A673 (cell line): ENCODE data around the gene C1QTNF8. TPM values are rescaled to one million over a fixed set of nuclear protein-coding genes. Genes with fewer than 3 reads are reported as not detected.
A peak's percentile ranks its signal among the peaks of the same experiment; 100 is the strongest.

ENCODE experiments used
- BruUV-seq: library from RNA; stranded (reverse); fragments of 400-500 nt; replicated peaks from 2 replicates; lab custom pipeline; 2021; lab: Mats Ljungman, UMichigan
- CTCF ChIA-PET: fragments of 300-600 bp; sonication (Branson Sonifier 250); formaldehyde crosslinking; loops from one replicate; lab custom pipeline; 2022; ENCODE audit warnings: antibody characterized with exemption; lab: Charles Lee
- POLR2A ChIA-PET: fragments of 300-600 bp; sonication (Branson Sonifier 250); formaldehyde crosslinking; loops from one replicate; lab custom pipeline; 2022; ENCODE audit warnings: antibody characterized with exemption; ENCODE audit not compliant: low non-redundant PET; lab: Charles Lee
- DNase-seq: peaks from one replicate; pipeline ENCODE4 v3.0.0-alpha.2; 2015; ENCODE audit warnings: low spot score
- H3K27ac ChIP-seq: fragments of 200-600 bp; sonication (generic); 2 replicates; pipeline ENCODE4 v1.5.1; 2016; ENCODE audit warnings: mixed run types, low read depth, mild to moderate bottlenecking, mixed read lengths, antibody characterized with exemption, low read length; ENCODE audit not compliant: poor library complexity, severe bottlenecking
- H3K27me3 ChIP-seq: fragments of 200-600 bp; sonication (generic); replicated peaks from 2 replicates; pipeline ENCODE4 v1.6.1; 2017; ENCODE audit warnings: mixed run types, low read depth, mild to moderate bottlenecking, mixed read lengths, antibody characterized with exemption, low read length; ENCODE audit not compliant: insufficient read depth, poor library complexity
- H3K36me3 ChIP-seq: fragments of 200-600 bp; sonication (generic); 2 replicates; pipeline ENCODE4 v1.6.1; 2016; ENCODE audit warnings: mixed run types, mild to moderate bottlenecking, mixed read lengths, antibody characterized with exemption, low read length; ENCODE audit not compliant: insufficient read depth, poor library complexity, severe bottlenecking
- H3K4me1 ChIP-seq: fragments of 200-600 bp; sonication (generic); 2 replicates; pipeline ENCODE4 v1.6.1; 2017; ENCODE audit warnings: mixed run types, mild to moderate bottlenecking, mixed read lengths, antibody characterized with exemption, low read length; ENCODE audit not compliant: insufficient read depth, poor library complexity, severe bottlenecking
- H3K4me3 ChIP-seq: fragments of 200-600 bp; sonication (generic); 2 replicates; pipeline ENCODE4 v1.5.1; 2016; ENCODE audit warnings: low read depth, mixed run types, mild to moderate bottlenecking, mixed read lengths, low read length; ENCODE audit not compliant: poor library complexity, severe bottlenecking
- H3K9me3 ChIP-seq: fragments of 200-600 bp; sonication (generic); 2 replicates; pipeline ENCODE4 v1.6.1; 2016; ENCODE audit warnings: mixed run types, low read depth, mild to moderate bottlenecking, mixed read lengths, antibody characterized with exemption, low read length; ENCODE audit not compliant: poor library complexity, severe bottlenecking
- CTCF ChIP-seq: fragments of 300-800, 200-600 bp; sonication (generic); conservative IDR thresholded peaks from 2 replicates; pipeline ENCODE4 v1.5.1; 2017; ENCODE audit warnings: low read depth, mild to moderate bottlenecking, antibody characterized with exemption, low read length, moderate library complexity, mixed read lengths
- EZH2 ChIP-seq: fragments of 200-600 bp; sonication (generic); IDR thresholded peaks from 2 replicates; pipeline ENCODE4 v1.6.1; 2017; ENCODE audit warnings: borderline replicate concordance, low read depth, mild to moderate bottlenecking, mixed read lengths, antibody characterized with exemption, low read length; ENCODE audit not compliant: poor library complexity, severe bottlenecking
- intact Hi-C: fragments of 100-400 bp; cut with micrococcal nuclease; formaldehyde crosslinking; loops from one replicate; pipeline ENCODE4 v1.10.0; 2022; ENCODE audit not compliant: unreplicated experiment
- total RNA-seq: library from RNA; stranded (reverse); gene quantifications from 2 replicates; pipeline ENCODE4 v1.2.3, GENCODE V29; 2021

C1QTNF8 gene
- total RNA-seq, 1 experiment from 2014 or later: not detected

DNA sequence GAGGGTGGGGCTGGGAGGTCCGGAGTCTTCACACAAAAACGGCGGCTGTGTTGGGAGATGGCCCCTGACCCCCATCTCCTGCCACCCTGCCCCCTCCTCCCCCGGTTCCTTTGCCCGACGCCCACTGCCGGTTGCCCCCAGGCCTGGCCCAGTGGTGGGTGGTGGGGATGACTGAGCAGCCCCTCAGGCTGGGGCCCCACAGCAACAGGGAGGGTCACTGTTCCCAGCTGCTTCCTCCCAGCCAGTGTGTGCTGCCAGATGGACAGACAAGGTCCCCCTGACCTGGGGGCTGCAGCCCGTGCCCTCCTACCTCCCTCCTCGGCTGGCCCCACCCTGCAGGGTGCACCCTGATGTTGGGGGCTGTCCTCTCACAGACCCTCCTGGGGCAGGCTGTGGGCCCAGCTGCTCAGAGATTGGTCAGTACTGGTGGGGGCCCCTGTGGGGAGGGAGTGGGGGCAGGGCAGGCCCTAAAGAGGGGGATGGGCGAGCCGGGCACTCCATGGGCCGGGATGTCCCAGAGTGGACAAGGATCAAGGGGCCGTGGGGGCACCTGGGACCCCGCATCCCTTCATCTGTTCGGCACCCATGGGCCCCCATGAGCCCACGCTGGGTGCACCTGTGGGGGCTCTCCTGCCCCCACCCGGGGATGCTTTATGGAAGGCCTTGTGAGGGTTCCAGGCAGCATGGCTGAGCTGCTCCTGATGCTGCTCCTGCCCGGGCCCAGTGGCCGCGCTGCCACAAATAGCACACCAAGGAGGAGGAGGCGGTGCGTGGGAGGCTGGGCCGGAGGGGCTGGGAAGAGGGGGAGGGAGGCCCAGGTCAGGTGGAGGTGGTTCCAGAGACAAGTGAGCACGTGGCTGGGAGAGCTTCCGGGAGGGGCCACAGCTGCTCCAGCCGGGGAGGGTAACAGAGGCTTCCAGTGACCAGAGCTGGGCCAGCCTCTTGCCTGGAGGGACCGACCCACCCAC lies 5.1 kb downstream of the C1QTNF8 start:
- Histone ChIP-seq H3K36me3 (no peaks in the 10 kb centered on the region), H3K27ac (no peak overlapping the region), H3K9me3 (no peaks in the 10 kb centered on the region), H3K27me3 (peaks cover 9% of the 10 kb centered on the region), H3K4me1 (no peaks in the 10 kb centered on the region), H3K4me3 (no peak overlapping the region)
- intact Hi-C loops: no loop called here
- no peak for DNase-seq
- POLR2A ChIA-PET: no interaction called here
- TF ChIP-seq CTCF (no peak), EZH2 (no peak)
- no TSS peak for BruUV-seq
- CTCF ChIA-PET: no interaction called here

- no peak for TF ChIP-seq CTCF
- TF ChIP-seq EZH2: no peak
- H3K4me1 ChIP-seq: no peaks in the 10 kb centered on the region
- H3K9me3 ChIP-seq: no peaks in the 10 kb centered on the region
- H3K27me3 ChIP-seq: peaks cover 9% of the 10 kb centered on the region
- no peak overlapping the region for H3K27ac ChIP-seq
- intact Hi-C loops: no loop called here
- DNase-seq: no peak
- BruUV-seq: no TSS peak
- ChIA-PET POLR2A (no interaction called here), CTCF (no interaction called here)
- H3K4me3 ChIP-seq: peak overlapping the region; percentile 19
- no peaks in the 10 kb centered on the region for H3K36me3 ChIP-seq
Measured at GRCh38 chr16:1089822-1090619, 6.0 kb downstream of the C1QTNF8 start.

- DNase-seq: no peak
- TF ChIP-seq CTCF (no peak), EZH2 (no peak)
- peaks cover 9% of the 10 kb centered on the region for H3K27me3 ChIP-seq
- H3K9me3 ChIP-seq: no peaks in the 10 kb centered on the region
- no peak overlapping the region for H3K27ac ChIP-seq
- intact Hi-C loops: no loop called here
- POLR2A ChIA-PET: no interaction called here
- no peak overlapping the region for H3K4me3 ChIP-seq
- no TSS peak for BruUV-seq
- no peaks in the 10 kb centered on the region for H3K36me3 ChIP-seq
- CTCF ChIA-PET: no interaction called here
- H3K4me1 ChIP-seq: no peaks in the 10 kb centered on the region
Measured at GRCh38 chr16:1089439-1089821, 6.6 kb downstream of the C1QTNF8 start.
